Endodermal cell (in vitro differentiated cells): Measurements from ENCODE around the gene RPS6KB2. TPM values are rescaled to one million over a fixed set of nuclear protein-coding genes. Genes with fewer than 3 reads are reported as not detected.

Source experiments
- DNase-seq: peaks from one replicate; pipeline ENCODE4 v3.0.0-alpha.2; 2017
- H3K27ac ChIP-seq: 2 replicates; pipeline ENCODE4 v1.5.1; 2013; ENCODE audit warnings: mild to moderate bottlenecking, low read depth, low read length, moderate library complexity
- H3K27me3 ChIP-seq: 2 replicates; pipeline ENCODE4 v1.6.1; 2013; ENCODE audit warnings: mild to moderate bottlenecking, low read length, moderate library complexity; ENCODE audit not compliant: insufficient read depth, control insufficient read depth, poor library complexity, severe bottlenecking
- H3K36me3 ChIP-seq: 2 replicates; pipeline ENCODE4 v1.7.0; 2013; ENCODE audit warnings: mild to moderate bottlenecking, low read length, moderate library complexity; ENCODE audit not compliant: control insufficient read depth, insufficient read depth
- H3K4me1 ChIP-seq: one replicate; pipeline ENCODE4 v1.7.0; 2013; ENCODE audit warnings: low read length; ENCODE audit not compliant: control insufficient read depth, insufficient read depth
- H3K4me3 ChIP-seq: 2 replicates; pipeline ENCODE4 v1.5.1; 2013; ENCODE audit warnings: mild to moderate bottlenecking, low read length, moderate library complexity
- H3K9ac ChIP-seq: 2 replicates; pipeline ENCODE4 v1.6.1; 2013; ENCODE audit warnings: mild to moderate bottlenecking, low read length, moderate library complexity; ENCODE audit not compliant: poor library complexity, severe bottlenecking; ENCODE audit errors: extremely low read depth
- H3K9me3 ChIP-seq: 2 replicates; pipeline ENCODE4 v1.6.1; 2013; ENCODE audit warnings: mild to moderate bottlenecking, low read length, moderate library complexity; ENCODE audit not compliant: control insufficient read depth
- H3K27ac Mint-ChIP-seq: 2 replicates; pipeline ENCODE4 v1.8.0; 2020; ENCODE audit warnings: mixed read lengths
- H3K27me3 Mint-ChIP-seq: 2 replicates; pipeline ENCODE4 v1.8.0; 2021; ENCODE audit warnings: mild to moderate bottlenecking, mixed read lengths; ENCODE audit not compliant: insufficient read depth
- H3K36me3 Mint-ChIP-seq: 2 replicates; pipeline ENCODE4 v1.8.0; 2020; ENCODE audit warnings: low read depth, mixed read lengths
- H3K4me1 Mint-ChIP-seq: 2 replicates; pipeline ENCODE4 v1.8.0; 2020; ENCODE audit warnings: mixed read lengths
- H3K4me3 Mint-ChIP-seq: 2 replicates; pipeline ENCODE4 v1.8.0; 2020; ENCODE audit warnings: mild to moderate bottlenecking, moderate library complexity, mixed read lengths
- H3K9me3 Mint-ChIP-seq: 2 replicates; pipeline ENCODE4 v1.8.0; 2020; ENCODE audit warnings: mild to moderate bottlenecking, mixed read lengths
- WGBS, 2 experiments: methylation state at CpG; one replicate each; pipeline versions ENCODE4 v1.1.5 to v1.1.7; 2013; ENCODE audit warnings: missing lambda C conversion rate in 2 of 2, mixed read lengths in 1 of 2; ENCODE audit not compliant: insufficient coverage in 1 of 2, insufficient read length in 1 of 2; 5-methylcytosine and 5-hydroxymethylcytosine counted together
- total RNA-seq, 2 donors: library from RNA; stranded (reverse); fragmentation: NEBNext Ultra II Directional in 1 of 2; extraction: Animal tissue kit (Norgen Biotek cat#: 25700) in 1 of 2; gene quantifications; 2 replicates in 1 of 2; 3 replicates in 1 of 2; pipeline ENCODE4 v1.2.1, GENCODE V29; 2021
- TF ChIP-seq, protein P1 (sequence below): fragments of 200-600 bp; sonication (generic); conservative IDR thresholded peaks from 2 replicates; pipeline ENCODE4 v1.5.0; 2021; ENCODE audit warnings: antibody characterized with exemption, mild to moderate bottlenecking

RPS6KB2 gene
- total RNA-seq, 2 donors from 2014 or later = 47.0 to 51.8 TPM

- Histone ChIP-seq H3K9me3 (no peaks in the 10 kb centered on the region), H3K27ac (no peak overlapping the region), H3K36me3 (no peaks in the 10 kb centered on the region), H3K4me1 (no peaks in the 10 kb centered on the region), H3K9ac (no peak overlapping the region), H3K4me3 (no peak overlapping the region), H3K27me3 (peaks cover 13% of the 10 kb centered on the region)
- H3K4me3 Mint-ChIP-seq = no peak overlapping the region
- no peaks in the 10 kb centered on the region for H3K36me3 Mint-ChIP-seq
- no peaks in the 10 kb centered on the region for H3K9me3 Mint-ChIP-seq
- TF ChIP-seq, protein P1, sequence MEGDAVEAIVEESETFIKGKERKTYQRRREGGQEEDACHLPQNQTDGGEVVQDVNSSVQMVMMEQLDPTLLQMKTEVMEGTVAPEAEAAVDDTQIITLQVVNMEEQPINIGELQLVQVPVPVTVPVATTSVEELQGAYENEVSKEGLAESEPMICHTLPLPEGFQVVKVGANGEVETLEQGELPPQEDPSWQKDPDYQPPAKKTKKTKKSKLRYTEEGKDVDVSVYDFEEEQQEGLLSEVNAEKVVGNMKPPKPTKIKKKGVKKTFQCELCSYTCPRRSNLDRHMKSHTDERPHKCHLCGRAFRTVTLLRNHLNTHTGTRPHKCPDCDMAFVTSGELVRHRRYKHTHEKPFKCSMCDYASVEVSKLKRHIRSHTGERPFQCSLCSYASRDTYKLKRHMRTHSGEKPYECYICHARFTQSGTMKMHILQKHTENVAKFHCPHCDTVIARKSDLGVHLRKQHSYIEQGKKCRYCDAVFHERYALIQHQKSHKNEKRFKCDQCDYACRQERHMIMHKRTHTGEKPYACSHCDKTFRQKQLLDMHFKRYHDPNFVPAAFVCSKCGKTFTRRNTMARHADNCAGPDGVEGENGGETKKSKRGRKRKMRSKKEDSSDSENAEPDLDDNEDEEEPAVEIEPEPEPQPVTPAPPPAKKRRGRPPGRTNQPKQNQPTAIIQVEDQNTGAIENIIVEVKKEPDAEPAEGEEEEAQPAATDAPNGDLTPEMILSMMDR = no peak
- no peak overlapping the region for H3K27ac Mint-ChIP-seq
- H3K27me3 Mint-ChIP-seq = peaks cover 11% of the 10 kb centered on the region
- DNase-seq = no peak
- WGBS, 2 experiments = 92 to 95% methylated on average over 19 to 26 of the region's 26 CpGs
- H3K4me1 Mint-ChIP-seq = peaks cover 10% of the 10 kb centered on the region
These were observed 9.6 kb upstream of the RPS6KB2 start for GRCh38 chr11:67418476-67419281.

DNA sequence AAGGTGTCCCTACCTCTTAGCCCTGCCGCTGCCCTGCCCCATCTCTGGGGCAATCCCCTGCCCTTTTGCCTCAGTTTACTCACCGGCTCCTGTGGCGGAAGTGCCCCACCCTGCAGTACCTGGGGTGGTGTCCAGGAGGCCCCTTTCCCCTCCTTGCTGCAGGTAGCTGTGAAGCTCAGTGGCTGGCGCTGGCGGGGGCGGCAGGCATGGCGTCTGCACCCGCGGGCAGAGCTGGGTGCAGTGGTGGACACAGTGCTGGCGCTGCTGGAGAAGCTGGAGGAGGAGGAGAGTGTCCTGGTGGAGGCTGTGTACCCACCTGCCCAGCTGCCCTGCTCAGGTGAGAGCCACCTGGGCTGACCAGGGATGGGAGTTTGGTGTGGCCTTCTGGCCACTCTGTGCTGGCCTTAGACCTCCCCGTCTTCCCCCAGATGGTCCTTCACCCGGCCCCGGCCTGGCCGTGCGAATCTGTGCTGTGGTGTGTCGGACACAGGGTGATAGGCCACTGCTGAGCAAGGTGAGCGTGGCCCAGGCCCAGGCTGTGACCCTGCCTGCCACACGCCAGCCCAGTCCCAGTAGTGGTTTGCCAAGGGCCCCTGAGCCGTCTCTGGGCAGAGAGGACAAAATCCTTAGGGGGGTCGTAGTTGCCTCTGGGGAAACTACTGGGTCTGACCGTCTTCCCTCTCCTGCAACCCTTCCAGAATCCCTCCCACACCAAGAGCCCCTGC, 8.8 kb upstream of the RPS6KB2 start:
- Histone ChIP-seq H3K9me3 (no peaks in the 10 kb centered on the region), H3K4me3 (no peak overlapping the region)
- DNase-seq = no peak

GRCh38 chr11:67420147-67420645, 8.1 kb upstream of the RPS6KB2 start:
- no peak overlapping the region for H3K27ac Mint-ChIP-seq
- Histone ChIP-seq H3K27ac (no peak overlapping the region), H3K36me3 (no peaks in the 10 kb centered on the region), H3K9me3 (no peaks in the 10 kb centered on the region), H3K27me3 (peaks cover 6% of the 10 kb centered on the region), H3K9ac (peak overlapping the region; percentile 6), H3K4me1 (no peaks in the 10 kb centered on the region), H3K4me3 (peak overlapping the region; percentile 69)
- H3K4me1 Mint-ChIP-seq = peaks cover 10% of the 10 kb centered on the region
- H3K36me3 Mint-ChIP-seq = no peaks in the 10 kb centered on the region
- WGBS, 2 experiments = 47 to 88% methylated on average over 5 to 15 of the region's 15 CpGs
- H3K27me3 Mint-ChIP-seq = peaks cover 7% of the 10 kb centered on the region
- peak overlapping the region; percentile 46 for H3K4me3 Mint-ChIP-seq
- TF ChIP-seq, protein P1 = no peak
- H3K9me3 Mint-ChIP-seq = no peaks in the 10 kb centered on the region
- DNase-seq = no peak

More for the DNA sequence above, 8.8 kb upstream of the RPS6KB2 start:
- H3K4me1 Mint-ChIP-seq = peaks cover 10% of the 10 kb centered on the region
- H3K36me3 Mint-ChIP-seq = no peaks in the 10 kb centered on the region
- H3K36me3 ChIP-seq = no peaks in the 10 kb centered on the region
- no peak overlapping the region for H3K27ac Mint-ChIP-seq
- peaks cover 13% of the 10 kb centered on the region for H3K27me3 ChIP-seq
- H3K9ac ChIP-seq = no peak overlapping the region
- H3K9me3 Mint-ChIP-seq = no peaks in the 10 kb centered on the region
- no peak overlapping the region for H3K4me3 Mint-ChIP-seq
- H3K4me1 ChIP-seq = no peaks in the 10 kb centered on the region
- TF ChIP-seq, protein P1 = no peak
- WGBS, 2 experiments = 92 to 98% methylated on average over 13 to 21 of the region's 21 CpGs
- H3K27ac ChIP-seq = no peak overlapping the region
- peaks cover 10% of the 10 kb centered on the region for H3K27me3 Mint-ChIP-seq
